HEK293 (cell line): ENCODE results near the gene EIF4E1B.

Experiments used
- CTCF ChIA-PET: fragments of 350-600 bp; formaldehyde crosslinking; extraction: SDS; loops from one replicate; lab custom pipeline; 2021; ENCODE audit warnings: antibody characterized with exemption; lab: Yijun Ruan, JAX
- POLR2A ChIA-PET: fragments of 300-600 bp; formaldehyde crosslinking; extraction: SDS; loops from one replicate; lab custom pipeline; 2020; ENCODE audit warnings: antibody characterized with exemption, inconsistent platforms; lab: Yijun Ruan, JAX
- H3K27ac ChIP-seq: fragments of 200-500 bp; sonication (Bioruptor generic); 2 replicates; pipeline ENCODE4 v1.5.1; 2014; ENCODE audit warnings: low read depth, low read length, control low read depth, inconsistent platforms; ENCODE audit errors: extremely low read depth
- H3K36me3 ChIP-seq, 2 experiments: fragments of 200-500 bp in 1 of 2; sonication (Bioruptor generic) in 1 of 2; 1 replicate in 1 of 2; 2 replicates in 1 of 2; pipeline ENCODE4 v1.5.1; 2014 to 2017; ENCODE audit warnings: inconsistent platforms in 2 of 2, low read length in 2 of 2; ENCODE audit not compliant: control insufficient read depth in 2 of 2, insufficient read depth in 1 of 2
- H3K4me1 ChIP-seq: fragments of 200-500 bp; sonication (Bioruptor generic); 2 replicates; pipeline ENCODE4 v1.5.1; 2014; ENCODE audit warnings: mild to moderate bottlenecking, low read length, inconsistent platforms; ENCODE audit not compliant: control insufficient read depth, insufficient read depth
- H3K4me3 ChIP-seq: 2 replicates; pipeline ENCODE4 v1.5.1; 2011; ENCODE audit warnings: low read depth, mild to moderate bottlenecking, control low read depth, low read length, moderate library complexity
- H3K9me3 ChIP-seq: fragments of 200-500 bp; sonication (Bioruptor generic); 2 replicates; pipeline ENCODE4 v1.5.1; 2014; ENCODE audit warnings: low read depth, low read length, inconsistent platforms; ENCODE audit not compliant: control insufficient read depth, insufficient read depth
- HOXC10 ChIP-seq: sonication (generic); formaldehyde crosslinking; IDR thresholded peaks from 2 replicates; pipeline ENCODE4 v1.8.1; 2023; ENCODE audit warnings: mild to moderate bottlenecking, missing genetic modification reagents
- HOXD13 ChIP-seq: sonication (generic); formaldehyde crosslinking; IDR thresholded peaks from 2 replicates; pipeline ENCODE4 v1.8.0; 2022; ENCODE audit warnings: missing genetic modification reagents, borderline replicate concordance
- MZF1 ChIP-seq: fragments of 450-650 bp; formaldehyde crosslinking; IDR thresholded peaks from 2 replicates; pipeline ENCODE4 v1.5.1; 2017; ENCODE audit warnings: missing biosample characterization, missing genetic modification characterization, borderline replicate concordance
- PRDM6 ChIP-seq: fragments of 450-650 bp; formaldehyde crosslinking; IDR thresholded peaks from 2 replicates; pipeline ENCODE4 v1.5.1; 2017; ENCODE audit warnings: missing biosample characterization, missing genetic modification characterization
- SCRT1 ChIP-seq: fragments of 450-650 bp; formaldehyde crosslinking; IDR thresholded peaks from 2 replicates; pipeline ENCODE4 v1.5.1; 2016; ENCODE audit warnings: missing biosample characterization, missing genetic modification characterization, borderline replicate concordance
- SP2 ChIP-seq: fragments of 450-650 bp; formaldehyde crosslinking; IDR thresholded peaks from 2 replicates; pipeline ENCODE4 v1.5.1; 2016; ENCODE audit warnings: missing biosample characterization, missing genetic modification characterization
- YY2 ChIP-seq: fragments of 450-650 bp; formaldehyde crosslinking; IDR thresholded peaks from 2 replicates; pipeline ENCODE4 v1.5.1; 2016; ENCODE audit warnings: missing biosample characterization, missing genetic modification characterization
- ZBTB17 ChIP-seq: fragments of 450-650 bp; formaldehyde crosslinking; IDR thresholded peaks from 2 replicates; pipeline ENCODE4 v1.5.1; 2016; ENCODE audit warnings: missing biosample characterization, missing genetic modification characterization
- ZNF121 ChIP-seq: fragments of 450-650 bp; formaldehyde crosslinking; IDR thresholded peaks from 2 replicates; pipeline ENCODE4 v1.5.1; 2016; ENCODE audit warnings: missing biosample characterization, missing genetic modification characterization
- ZNF148 ChIP-seq: fragments of 450-650 bp; formaldehyde crosslinking; IDR thresholded peaks from 2 replicates; pipeline ENCODE4 v1.5.0; 2017; ENCODE audit warnings: missing biosample characterization, missing genetic modification characterization, borderline replicate concordance
- ZNF280D ChIP-seq: fragments of 450-650 bp; formaldehyde crosslinking; IDR thresholded peaks from 2 replicates; pipeline ENCODE4 v1.5.1; 2016; ENCODE audit warnings: missing biosample characterization, missing genetic modification characterization
- ZNF433 ChIP-seq: fragments of 450-650 bp; formaldehyde crosslinking; IDR thresholded peaks from 2 replicates; pipeline ENCODE4 v1.5.1; 2016; ENCODE audit warnings: missing biosample characterization, missing genetic modification characterization, low read depth
- ZNF558 ChIP-seq: fragments of 450-650 bp; formaldehyde crosslinking; IDR thresholded peaks from 2 replicates; pipeline ENCODE4 v1.5.1; 2016; ENCODE audit warnings: missing biosample characterization, missing genetic modification characterization
- ZNF561 ChIP-seq: fragments of 450-650 bp; IDR thresholded peaks from 2 replicates; pipeline ENCODE4 v1.5.1; 2018; ENCODE audit warnings: missing biosample characterization, missing genetic modification characterization, borderline replicate concordance
- ZNF658 ChIP-seq: fragments of 450-650 bp; formaldehyde crosslinking; IDR thresholded peaks from 2 replicates; pipeline ENCODE4; 2016; ENCODE audit warnings: missing biosample characterization, missing genetic modification characterization
- ZNF785 ChIP-seq: fragments of 450-650 bp; formaldehyde crosslinking; IDR thresholded peaks from 2 replicates; pipeline ENCODE4 v1.5.1; 2016; ENCODE audit warnings: missing biosample characterization, missing genetic modification characterization
- ZSCAN30 ChIP-seq: fragments of 450-650 bp; IDR thresholded peaks from 2 replicates; pipeline ENCODE4 v1.5.1; 2018; ENCODE audit warnings: missing biosample characterization, mild to moderate bottlenecking, missing genetic modification characterization, moderate library complexity
- ZSCAN5A ChIP-seq: fragments of 450-650 bp; formaldehyde crosslinking; IDR thresholded peaks from 2 replicates; pipeline ENCODE4 v1.5.1; 2016; ENCODE audit warnings: missing biosample characterization, missing genetic modification characterization

EIF4E1B gene

GRCh38 chr5:176660860-176661641 lies 30.6 kb downstream of the EIF4E1B start (continued):
- TF ChIP-seq ZNF558 (tag by site-specific recombination) = no peak
- no peak for TF ChIP-seq ZSCAN5A (tag by site-specific recombination)
- TF ChIP-seq ZSCAN30 (tag by site-specific recombination) = 0 out of 2 replicates have a peak, but pooled peaks have one; percentile 38
- no peak for TF ChIP-seq HOXC10
- no peak for TF ChIP-seq ZBTB17 (tag by site-specific recombination)
- TF ChIP-seq ZNF280D (tag by site-specific recombination) = no peak
- TF ChIP-seq MZF1 (tag by site-specific recombination) = no peak
- TF ChIP-seq ZNF561 (tag by site-specific recombination) = no peak
- no peak for TF ChIP-seq HOXD13
- TF ChIP-seq ZNF121 = no peak
- TF ChIP-seq ZNF658 (tag by site-specific recombination) = no peak
- no peak for TF ChIP-seq ZNF433 (tag by site-specific recombination)
- TF ChIP-seq YY2 = no peak
- TF ChIP-seq PRDM6 (tag by site-specific recombination) = no peak
- 0 out of 2 replicates have a peak, but pooled peaks have one; percentile 50 for TF ChIP-seq ZNF785 (tag by site-specific recombination)

- no peak overlapping the region for H3K4me3 ChIP-seq
- ChIA-PET CTCF (interaction anchor here (0.7 to 3.7 kb wide), 30 partner anchors 10 to 451 kb away, joined by 3 to 78 read pairs (median 11); partner anchors contain the start of gene HK3), POLR2A (interaction anchor here (1.3 kb wide), 2 partner anchors 15 to 239 kb away, joined by 3 to 7 read pairs; partner anchors contain the start of gene TSPAN17)
- no peaks in the 10 kb centered on the region for H3K9me3 ChIP-seq
- no peak for TF ChIP-seq ZNF148 (tag by site-specific recombination)
- no peak for TF ChIP-seq SCRT1
- no peak for TF ChIP-seq SP2 (tag by site-specific recombination)
- no peak overlapping the region for H3K27ac ChIP-seq
- H3K4me1 ChIP-seq = no peaks in the 10 kb centered on the region
- H3K36me3 ChIP-seq = peaks cover 0 to 4% of the 10 kb centered on the region in 2 experiments; a peak in 1 of 3 replicates
Measured at GRCh38 chr5:176661676-176662075, 31.2 kb downstream of the EIF4E1B start.
